ENCODE data around the gene ANKS1B. TPM values are rescaled to one million over a fixed set of nuclear protein-coding genes. Genes with fewer than 3 reads are reported as not detected.

ANKS1B gene
- total and polyA plus RNA-seq, 7 donors = 1.0 to 57.3 (median 30.1) TPM; not detected in 1

DNA sequence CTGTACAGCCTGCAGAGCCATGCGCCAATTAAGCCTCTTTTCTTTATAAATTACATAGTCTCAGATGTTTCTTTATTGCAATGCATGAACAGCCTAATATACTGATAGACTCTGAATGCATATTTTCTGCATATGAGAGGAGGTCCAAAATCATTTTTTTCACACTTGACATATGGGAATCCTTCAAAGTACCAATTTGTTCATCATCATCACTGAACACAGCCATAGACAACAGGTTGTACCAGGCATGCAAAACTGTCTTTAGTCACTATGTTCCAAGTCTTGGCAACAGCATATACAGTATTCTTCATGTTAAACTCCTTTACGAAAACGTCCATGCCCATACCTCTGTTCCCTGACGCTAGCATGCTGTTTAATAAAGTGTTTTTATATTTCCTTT, 807.9 kb downstream of the ANKS1B start:
- TF ChIP-seq CTCF (IDR thresholded peaks at IDR 0.05) (no peak), POLR2A (IDR thresholded peaks at IDR 0.05) (no peak), POLR2AphosphoS5 (IDR thresholded peaks at IDR 0.05) (no peak), EP300 (IDR thresholded peaks at IDR 0.05) (no peak)
- no peak overlapping the region for H3K27ac ChIP-seq
- 82 to 90% methylated on average over 4 of the region's 4 CpGs for WGBS, 2 donors

GRCh38 chr12:99170461-99170860, 814.3 kb downstream of the ANKS1B start:
- intact Hi-C loops (cut with DNase I) = no loop called here
- DNase-seq = no peak
- TF ChIP-seq POLR2AphosphoS5 (IDR thresholded peaks at IDR 0.05) = no peak
- no peak for TF ChIP-seq POLR2A (IDR thresholded peaks at IDR 0.05)
- no peak for TF ChIP-seq CTCF (IDR thresholded peaks at IDR 0.05)
- TF ChIP-seq EP300 (IDR thresholded peaks at IDR 0.05) = no peak
- no peak overlapping the region for H3K4me3 ChIP-seq
- WGBS, 2 donors = 73 to 77% methylated on average over 5 of the region's 5 CpGs
- H3K27me3 ChIP-seq = no peaks in the 10 kb centered on the region
- H3K36me3 ChIP-seq = no peaks in the 10 kb centered on the region
- peaks cover 0 to 2% (median 0%) of the 10 kb centered on the region in 4 donors for H3K9me3 ChIP-seq
- no peak overlapping the region for H3K27ac ChIP-seq
- H3K4me1 ChIP-seq = no peaks in the 10 kb centered on the region

More for the DNA sequence above, 807.9 kb downstream of the ANKS1B start:
- intact Hi-C loops (cut with DNase I) = no loop called here
- H3K9me3 ChIP-seq = no peaks in the 10 kb centered on the region
- H3K4me1 ChIP-seq = no peaks in the 10 kb centered on the region
- no peak overlapping the region for H3K4me3 ChIP-seq
- H3K36me3 ChIP-seq = no peaks in the 10 kb centered on the region
- no peaks in the 10 kb centered on the region for H3K27me3 ChIP-seq
- no peak for DNase-seq

- no peak for DNase-seq
- intact Hi-C loops (cut with DNase I) = no loop called here
- Histone ChIP-seq H3K27me3 (no peaks in the 10 kb centered on the region), H3K4me1 (no peaks in the 10 kb centered on the region), H3K36me3 (no peaks in the 10 kb centered on the region), H3K9me3 (peaks cover 0 to 2% (median 0%) of the 10 kb centered on the region in 4 donors), H3K4me3 (no peak overlapping the region), H3K27ac (no peak overlapping the region)
- WGBS, 2 donors = 69 to 72% methylated on average over 2 of the region's 2 CpGs
- TF ChIP-seq POLR2AphosphoS5 (IDR thresholded peaks at IDR 0.05) (no peak), CTCF (IDR thresholded peaks at IDR 0.05) (no peak), EP300 (IDR thresholded peaks at IDR 0.05) (no peak), POLR2A (IDR thresholded peaks at IDR 0.05) (no peak)
Measured at GRCh38 chr12:99170037-99170436, 814.7 kb downstream of the ANKS1B start.

DNA sequence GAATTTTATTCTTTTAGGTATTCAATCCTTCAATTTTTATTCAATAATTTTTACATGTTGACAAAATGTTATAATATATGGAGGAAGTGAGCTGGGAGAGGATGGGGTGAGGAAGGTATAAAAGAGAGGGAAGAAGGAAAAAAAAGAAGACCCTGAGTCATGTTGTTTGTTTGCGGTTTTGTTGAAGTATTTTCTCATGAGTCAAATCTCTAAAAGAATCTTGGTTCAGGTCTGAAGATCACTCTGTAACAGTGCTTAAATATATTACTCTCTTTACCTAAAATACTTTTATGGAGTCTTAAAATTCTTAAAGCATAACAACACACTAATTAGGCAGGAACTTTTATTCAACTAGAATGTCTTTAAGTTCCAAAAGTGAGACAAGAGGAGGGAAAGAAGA, 826.8 kb downstream of the ANKS1B start:
- no peaks in the 10 kb centered on the region for H3K36me3 ChIP-seq
- intact Hi-C loops (cut with DNase I) = no loop called here
- no peak for DNase-seq
- H3K4me3 ChIP-seq = no peak overlapping the region
- TF ChIP-seq POLR2A (IDR thresholded peaks at IDR 0.05) (no peak), POLR2AphosphoS5 (IDR thresholded peaks at IDR 0.05) (no peak), EP300 (IDR thresholded peaks at IDR 0.05) (no peak), CTCF (IDR thresholded peaks at IDR 0.05) (no peak)
- H3K4me1 ChIP-seq = peaks cover 0 to 7% (median 2%) of the 10 kb centered on the region in 4 donors
- 94 to 100% methylated on average over 1 of the region's 1 CpG for WGBS, 2 donors
- peaks cover 0 to 6% (median 0%) of the 10 kb centered on the region in 4 donors for H3K9me3 ChIP-seq
- H3K27me3 ChIP-seq = no peaks in the 10 kb centered on the region
- H3K27ac ChIP-seq = no peak overlapping the region

- peaks cover 0 to 2% (median 0%) of the 10 kb centered on the region in 4 donors for H3K9me3 ChIP-seq
- 38 to 52% methylated on average over 6 of the region's 6 CpGs for WGBS, 2 donors
- no peaks in the 10 kb centered on the region for H3K36me3 ChIP-seq
- H3K27ac ChIP-seq = no peak overlapping the region
- peaks cover 0 to 7% (median 2%) of the 10 kb centered on the region in 4 donors for H3K4me1 ChIP-seq
- TF ChIP-seq POLR2AphosphoS5 (IDR thresholded peaks at IDR 0.05) (no peak), CTCF (IDR thresholded peaks at IDR 0.05) (no peak), EP300 (IDR thresholded peaks at IDR 0.05) (no peak), POLR2A (IDR thresholded peaks at IDR 0.05) (no peak)
- DNase-seq = no peak
- no peaks in the 10 kb centered on the region for H3K27me3 ChIP-seq
- intact Hi-C loops (cut with DNase I) = no loop called here
- H3K4me3 ChIP-seq = peak overlapping the region in 1 of 4 donors; percentile 1
Measured at GRCh38 chr12:99154983-99155336, 829.8 kb downstream of the ANKS1B start.
